G401.6 (cell line): Measurements from ENCODE around the gene LACTBL1.

ENCODE experiments used
- FAIRE-seq: peaks from 2 replicates; lab custom pipeline; 2012; peaks lifted over from hg19 to GRCh38; lab: Jason Lieb, UNC

LACTBL1 gene

GRCh38 chr1:22910286-22910685 lies 62.4 kb downstream of the LACTBL1 start:
- FAIRE-seq: no peak

GRCh38 chr1:22908880-22909426 lies 63.7 kb downstream of the LACTBL1 start:
- no peak for FAIRE-seq

- FAIRE-seq: no peak
Observed at GRCh38 chr1:22907528-22907927, 65.1 kb downstream of the LACTBL1 start.

GRCh38 chr1:22906968-22907367 lies 65.7 kb downstream of the LACTBL1 start:
- FAIRE-seq: no peak

GRCh38 chr1:22903113-22903512 lies 69.6 kb downstream of the LACTBL1 start:
- no peak for FAIRE-seq
